Stimulated activated CD8-positive, alpha-beta memory T cell treated with anti-CD3 and anti-CD28 coated beads, Interleukin-4, amount 100 ng/mL, for 48 hours (primary cell): ENCODE data around the gene GLYR1.

ENCODE experiments used
- DNase-seq: peaks from one replicate; pipeline ENCODE4 v3.0.0-alpha.2; 2020

Gene GLYR1

DNA sequence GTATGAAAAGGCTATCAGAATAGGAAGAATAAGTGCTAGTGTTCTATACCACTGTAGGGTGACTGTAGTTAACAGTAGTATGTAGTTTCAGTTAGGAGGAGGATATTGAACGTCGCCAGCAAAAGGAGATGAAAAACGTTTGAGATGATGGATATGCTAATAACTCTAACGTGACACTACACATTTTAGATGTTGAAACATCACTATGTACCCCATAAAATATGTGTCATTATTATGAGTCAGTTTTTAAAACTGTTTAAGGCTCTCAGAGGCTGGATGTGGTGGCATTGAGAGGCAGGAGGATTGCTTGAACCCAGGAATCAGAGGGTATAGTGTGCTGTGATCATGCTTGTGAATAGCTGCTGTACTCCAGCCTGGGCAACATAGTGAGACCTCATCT lies 32.0 kb upstream of the GLYR1 start:
- DNase-seq = no peak

DNA sequence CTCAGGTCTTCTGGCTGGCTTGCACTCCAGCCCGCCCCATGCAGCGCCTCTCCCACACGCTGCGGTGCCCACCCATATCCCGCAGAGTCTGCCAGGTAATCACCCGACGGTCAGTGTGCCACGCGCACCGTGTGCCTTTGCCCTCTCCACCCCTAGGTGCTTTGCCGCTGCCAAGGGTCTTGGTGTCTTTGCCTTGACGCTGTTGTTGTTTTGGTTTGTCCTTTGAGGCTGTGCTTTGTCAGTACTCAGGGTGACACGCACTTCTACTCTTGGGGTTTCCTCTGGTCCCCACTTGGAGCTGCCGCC lies 30.2 kb upstream of the GLYR1 start:
- DNase-seq = no peak

DNA sequence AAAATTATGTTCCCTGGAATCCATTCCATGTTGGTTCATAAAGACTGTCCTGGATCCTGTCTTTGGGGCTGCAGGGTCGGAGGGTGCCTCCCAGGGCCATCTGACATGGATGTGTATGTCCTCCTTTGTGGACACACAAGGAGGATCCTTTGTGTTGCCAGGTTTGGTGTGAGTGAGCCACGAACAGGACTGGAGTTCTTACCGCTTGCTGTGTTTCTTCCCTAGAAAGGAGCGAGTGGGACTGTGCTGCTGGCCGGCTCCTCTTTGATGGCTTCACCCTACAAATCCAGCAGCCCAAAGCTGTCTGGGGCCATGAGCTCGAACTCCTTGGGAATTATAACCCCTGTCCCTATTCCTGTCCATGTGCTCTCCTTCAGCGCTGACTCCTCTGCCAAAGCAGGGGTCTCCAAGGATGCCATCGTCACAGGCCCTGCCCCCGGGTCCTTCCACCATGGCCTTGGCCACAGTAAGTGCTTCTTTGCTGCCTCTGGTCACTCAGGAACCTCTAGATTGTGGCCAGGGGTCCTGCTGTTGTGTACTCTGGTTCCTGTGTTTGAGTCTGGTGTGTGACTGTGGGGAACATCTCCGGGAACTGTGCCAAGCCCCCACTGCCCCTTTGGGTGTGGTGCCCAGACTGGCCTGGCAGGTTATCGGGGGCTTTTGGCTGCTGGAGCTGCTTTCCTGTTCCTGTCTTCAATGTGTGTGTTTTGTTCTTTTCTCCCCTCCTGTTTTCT lies 29.7 kb upstream of the GLYR1 start:
- DNase-seq = no peak

DNA sequence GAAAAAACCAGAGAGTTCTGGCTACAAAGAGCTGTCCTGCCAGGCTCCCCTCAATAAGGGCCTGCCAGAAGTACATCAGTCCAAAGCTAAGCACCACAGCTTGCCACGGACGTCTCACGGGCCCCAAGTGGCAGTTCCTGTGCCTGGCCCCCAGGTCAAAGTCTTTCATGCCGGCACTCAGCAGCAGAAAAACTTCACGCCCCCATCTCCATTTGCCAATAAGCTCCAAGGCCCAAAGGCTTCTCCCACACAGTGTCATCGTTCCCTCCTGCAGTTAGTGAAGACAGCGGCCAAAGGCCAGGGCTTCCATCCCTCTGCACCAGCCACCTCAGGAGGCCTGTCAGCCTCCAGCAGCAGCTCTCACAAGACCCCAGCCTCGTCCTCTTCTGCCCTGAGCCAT lies 27.6 kb upstream of the GLYR1 start:
- DNase-seq = no peak

DNA sequence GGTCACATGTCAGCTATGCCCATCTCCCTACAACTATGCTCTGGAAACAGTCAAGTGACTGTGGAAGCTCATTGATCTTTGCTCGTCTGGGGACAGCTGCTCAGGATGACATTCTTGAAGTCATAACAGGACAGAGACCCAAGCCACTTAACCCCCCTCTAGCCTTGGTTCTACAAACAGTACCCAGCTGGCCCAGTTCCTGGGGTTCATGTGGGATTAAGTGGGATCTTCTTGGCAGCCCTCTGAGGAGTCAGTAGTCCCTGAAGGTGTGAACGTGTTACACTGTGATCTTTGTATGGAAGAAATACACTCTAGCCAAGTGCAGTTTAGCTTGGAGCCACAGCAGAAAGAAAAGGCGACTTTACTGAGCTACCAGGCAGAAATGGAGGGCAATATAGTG lies 26.0 kb upstream of the GLYR1 start:
- DNase-seq = no peak

DNA sequence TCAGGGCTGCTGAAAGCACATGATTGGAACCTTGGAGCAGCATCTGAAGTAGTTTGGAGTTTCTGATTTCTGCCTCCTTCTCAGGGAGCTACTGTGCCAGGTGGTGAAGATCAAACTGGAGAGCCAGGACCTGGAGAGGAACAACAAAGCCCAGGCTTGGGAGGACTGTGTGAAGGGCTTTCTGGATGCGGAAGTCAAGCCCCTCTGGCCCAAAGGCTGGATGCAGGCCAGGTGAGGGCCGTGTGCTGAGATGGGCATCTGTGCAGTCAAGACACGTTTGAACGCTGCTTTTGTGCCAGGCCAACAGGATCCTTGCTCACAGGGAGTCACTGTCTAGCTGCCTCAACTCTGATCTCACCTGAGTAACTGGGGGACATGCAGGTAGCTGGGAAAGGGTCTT lies 24.0 kb upstream of the GLYR1 start:
- DNase-seq = no peak

DNA sequence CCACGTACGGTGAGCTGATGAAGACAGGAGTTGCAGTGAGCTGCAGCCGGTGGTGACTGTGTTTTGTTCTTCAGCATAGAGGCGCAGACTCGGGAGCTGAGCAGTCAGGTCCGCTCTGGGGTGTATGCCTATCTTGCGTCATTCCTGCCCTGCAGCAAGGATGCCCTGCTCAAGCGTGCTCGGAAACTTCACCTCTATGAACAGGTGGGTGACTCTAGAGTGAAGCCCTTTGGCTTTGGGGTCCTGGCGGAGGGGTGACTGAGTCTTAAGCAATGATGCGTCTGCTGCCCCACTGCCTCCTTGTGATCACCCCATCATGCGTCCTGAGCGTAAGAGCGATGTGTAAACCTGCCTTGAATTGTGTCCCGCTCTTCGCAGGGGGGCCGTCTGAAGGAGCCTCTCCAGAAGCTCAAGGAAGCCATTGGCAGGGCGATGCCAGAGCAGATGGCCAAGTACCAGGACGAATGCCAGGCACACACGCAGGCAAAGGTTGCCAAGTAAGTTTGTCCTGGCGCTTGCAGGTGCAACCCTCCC lies 23.1 kb upstream of the GLYR1 start:
- DNase-seq = no peak

DNA sequence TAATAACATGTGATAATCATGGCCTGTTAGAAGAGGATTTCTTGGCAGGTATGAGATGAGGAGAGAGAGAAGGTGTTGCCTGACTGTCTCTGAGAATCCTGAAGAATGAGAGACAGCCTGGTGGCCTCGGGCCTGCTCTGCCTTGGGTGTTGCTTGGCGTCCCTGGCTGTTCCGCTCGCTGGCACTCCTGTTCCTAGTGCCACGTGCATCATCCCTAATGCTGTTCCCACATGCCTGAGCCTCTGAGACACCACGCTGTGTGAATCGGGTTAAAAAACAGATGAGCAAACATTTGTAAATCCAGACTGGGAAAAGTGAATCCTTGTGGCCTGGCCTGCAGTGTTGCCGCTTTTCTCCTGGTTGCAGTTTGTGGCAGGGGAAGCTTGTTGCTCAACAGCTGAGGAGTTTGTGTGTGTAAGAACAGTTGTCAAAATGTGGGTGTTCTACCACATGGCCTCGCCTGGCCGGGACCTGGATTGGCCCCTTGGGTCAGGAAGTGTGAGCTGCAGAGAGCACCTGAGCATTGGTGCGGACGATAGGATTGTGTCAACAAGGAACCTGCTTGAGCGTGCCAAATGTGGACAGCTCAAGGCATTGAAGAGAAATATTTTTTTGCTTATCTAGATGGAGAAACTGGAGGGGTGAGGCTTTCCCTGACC lies 22.2 kb upstream of the GLYR1 start:
- DNase-seq = no peak

DNA sequence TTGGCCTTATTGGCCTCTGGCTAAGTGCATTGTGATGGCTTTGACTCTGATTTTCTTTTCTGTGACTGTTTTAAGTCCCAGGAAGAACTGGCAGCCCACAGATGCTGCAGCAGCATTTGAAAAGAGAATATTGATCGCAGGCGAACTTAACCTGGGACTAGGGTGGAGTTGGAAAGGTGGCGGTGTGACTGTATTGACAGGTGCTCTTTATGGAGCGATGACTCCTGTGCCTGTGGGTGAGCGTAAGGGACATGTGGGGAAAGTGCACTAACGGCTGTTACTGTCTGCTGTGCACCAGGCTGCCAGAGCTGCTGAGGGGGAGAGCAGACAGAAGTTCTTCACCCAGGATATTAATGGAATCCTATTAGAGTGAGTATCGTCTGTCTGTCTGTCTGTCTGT lies 21.4 kb upstream of the GLYR1 start:
- DNase-seq = no peak

DNA sequence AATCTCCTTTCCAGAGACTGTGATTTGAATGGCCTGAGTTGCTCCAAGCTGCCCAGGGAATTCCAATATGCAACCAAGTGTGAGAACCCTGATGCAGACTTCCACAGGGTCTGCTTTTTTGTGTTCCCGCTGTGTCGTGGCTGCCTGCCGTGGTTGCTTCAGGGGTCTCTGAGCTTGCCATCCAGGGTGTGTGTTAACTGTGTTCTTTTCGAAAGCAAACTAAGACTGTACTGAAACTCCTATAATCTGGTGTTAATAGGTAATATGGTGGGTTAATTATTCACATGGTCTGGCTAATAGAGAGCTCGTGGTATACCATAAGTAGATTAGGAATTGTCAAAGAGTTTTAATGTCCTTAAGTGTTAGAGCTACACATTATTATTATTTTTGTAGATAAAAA lies 20.9 kb upstream of the GLYR1 start:
- DNase-seq = no peak

DNA sequence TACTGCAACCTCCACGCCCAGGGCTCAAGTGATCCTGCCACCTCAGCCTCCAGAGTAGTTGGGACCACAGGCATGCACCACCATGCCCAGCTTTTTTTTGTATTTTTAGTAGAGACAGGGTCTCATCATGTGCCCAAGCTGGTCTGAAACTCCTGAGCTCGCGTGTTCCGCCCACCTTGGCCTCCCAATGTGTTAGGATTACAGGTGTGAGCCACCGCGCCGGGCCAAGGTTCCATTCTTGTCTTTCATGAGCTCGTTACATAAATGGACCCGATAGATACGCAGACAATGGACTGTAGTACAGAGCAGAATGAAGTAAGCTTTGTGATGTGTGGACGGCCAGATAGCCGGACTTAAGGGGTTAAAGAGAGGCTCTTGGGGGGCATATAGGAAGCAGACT lies 19.5 kb upstream of the GLYR1 start:
- no peak for DNase-seq

DNA sequence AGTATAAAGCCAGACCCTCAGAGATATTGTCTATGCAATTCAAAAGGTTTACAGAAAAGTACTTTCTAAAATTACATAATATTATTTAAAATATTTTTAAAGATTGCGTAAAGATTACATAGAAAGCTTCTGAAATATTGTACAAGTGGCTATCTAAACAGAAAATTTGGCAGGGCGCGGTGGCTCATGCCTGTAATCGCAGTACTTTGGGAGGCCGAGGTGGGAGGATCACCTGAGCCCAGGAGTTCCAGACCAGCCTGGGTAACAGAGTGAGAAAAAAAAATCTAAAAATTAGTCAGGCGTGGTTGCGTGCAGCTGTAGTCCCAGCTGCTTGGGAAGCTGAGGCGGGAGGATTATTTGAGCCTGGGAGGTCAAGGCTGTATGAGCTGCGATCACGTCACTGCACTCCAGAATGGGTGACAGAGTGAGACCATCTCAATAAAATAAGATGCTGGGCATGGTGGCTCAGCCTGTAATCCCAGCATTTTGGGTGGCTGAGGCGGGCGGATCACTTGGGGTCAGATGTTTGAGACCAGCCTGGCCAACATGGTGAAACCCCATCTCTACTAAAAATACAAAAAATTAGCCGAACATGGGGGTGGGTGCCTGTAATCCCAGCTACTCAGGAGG lies 18.3 kb upstream of the GLYR1 start:
- no peak for DNase-seq

DNA sequence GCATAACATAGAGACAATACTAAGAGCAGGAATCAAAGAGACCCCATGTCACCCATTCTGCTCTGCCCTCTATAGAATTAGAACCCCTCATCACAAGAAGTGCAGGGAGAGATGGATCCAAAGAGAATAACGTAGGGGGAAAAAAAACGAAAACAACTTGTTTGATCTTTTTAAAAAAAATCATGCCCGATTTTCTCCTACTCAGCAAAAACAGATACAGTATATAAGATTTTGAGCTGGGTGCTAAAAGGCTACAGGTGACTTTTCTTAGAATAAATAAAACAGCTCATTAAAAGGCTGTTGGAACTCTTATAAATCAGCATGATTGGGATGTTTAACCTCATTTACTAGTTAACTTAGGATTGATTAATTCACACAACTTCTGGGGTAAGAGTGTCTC lies 17.6 kb upstream of the GLYR1 start:
- no peak for DNase-seq

DNA sequence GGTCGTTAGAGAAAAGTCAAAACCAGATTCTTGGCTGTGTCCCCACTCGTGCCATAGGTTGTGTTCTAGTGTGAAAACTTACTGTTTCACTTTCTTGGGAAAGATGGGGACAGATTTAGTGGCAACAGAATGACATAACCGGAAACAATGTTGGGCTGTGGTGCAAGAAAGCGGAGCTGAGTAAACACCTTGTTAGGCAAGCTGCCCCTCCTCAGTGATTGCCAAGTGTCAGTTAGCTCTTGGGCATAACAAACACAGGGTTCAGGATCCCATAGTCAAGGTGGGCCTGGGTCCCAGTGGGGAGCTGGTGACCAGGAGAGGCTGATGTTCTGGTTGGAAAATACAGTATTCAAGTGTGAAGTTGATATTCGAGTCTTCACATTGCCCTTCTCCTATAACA lies 15.6 kb upstream of the GLYR1 start:
- DNase-seq = no peak

DNA sequence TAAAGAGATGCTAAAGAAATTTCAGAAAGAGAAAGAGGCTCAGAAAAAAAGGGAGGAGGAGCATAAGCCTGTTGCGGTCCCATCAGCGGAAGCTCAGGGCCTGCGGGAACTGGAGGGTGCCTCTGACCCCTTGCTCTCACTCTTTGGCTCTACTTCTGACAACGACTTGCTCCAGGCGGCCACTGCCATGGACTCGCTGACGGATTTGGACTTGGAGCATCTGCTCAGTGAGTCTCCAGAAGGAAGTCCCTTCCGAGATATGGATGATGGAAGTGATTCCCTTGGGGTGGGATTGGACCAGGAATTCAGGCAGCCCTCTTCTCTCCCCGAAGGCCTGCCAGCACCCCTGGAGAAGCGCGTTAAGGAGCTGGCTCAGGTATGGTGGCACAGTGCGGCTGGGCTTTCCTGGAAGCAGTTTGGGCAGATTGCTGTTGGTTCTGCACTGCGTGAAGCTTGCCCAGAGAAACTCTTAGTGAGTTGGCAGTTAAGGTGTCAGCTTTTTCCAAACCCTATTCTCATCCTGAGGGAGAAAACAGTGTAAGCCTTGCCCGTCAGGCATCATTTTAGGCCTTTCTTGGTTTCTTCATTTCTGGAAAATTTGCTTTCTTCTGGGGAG lies 13.7 kb upstream of the GLYR1 start:
- no peak for DNase-seq

DNA sequence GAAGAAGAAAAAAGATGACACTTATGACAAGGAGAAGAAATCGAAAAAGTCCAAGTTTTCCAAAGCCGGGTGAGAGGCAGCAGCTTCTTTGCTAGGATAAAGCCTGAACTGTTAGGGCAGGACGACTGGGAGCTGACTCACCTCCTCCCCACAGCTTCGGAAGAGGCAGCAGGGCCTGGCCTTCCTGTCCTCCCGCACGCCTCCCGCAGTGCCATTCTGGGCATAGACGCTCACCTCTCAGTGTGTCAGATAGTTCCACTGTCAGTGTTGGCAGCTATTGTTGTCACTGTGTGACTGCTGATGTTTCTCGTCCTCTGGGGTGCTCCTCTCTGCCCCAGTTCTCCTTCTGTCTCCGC lies 12.8 kb upstream of the GLYR1 start:
- DNase-seq = no peak

DNA sequence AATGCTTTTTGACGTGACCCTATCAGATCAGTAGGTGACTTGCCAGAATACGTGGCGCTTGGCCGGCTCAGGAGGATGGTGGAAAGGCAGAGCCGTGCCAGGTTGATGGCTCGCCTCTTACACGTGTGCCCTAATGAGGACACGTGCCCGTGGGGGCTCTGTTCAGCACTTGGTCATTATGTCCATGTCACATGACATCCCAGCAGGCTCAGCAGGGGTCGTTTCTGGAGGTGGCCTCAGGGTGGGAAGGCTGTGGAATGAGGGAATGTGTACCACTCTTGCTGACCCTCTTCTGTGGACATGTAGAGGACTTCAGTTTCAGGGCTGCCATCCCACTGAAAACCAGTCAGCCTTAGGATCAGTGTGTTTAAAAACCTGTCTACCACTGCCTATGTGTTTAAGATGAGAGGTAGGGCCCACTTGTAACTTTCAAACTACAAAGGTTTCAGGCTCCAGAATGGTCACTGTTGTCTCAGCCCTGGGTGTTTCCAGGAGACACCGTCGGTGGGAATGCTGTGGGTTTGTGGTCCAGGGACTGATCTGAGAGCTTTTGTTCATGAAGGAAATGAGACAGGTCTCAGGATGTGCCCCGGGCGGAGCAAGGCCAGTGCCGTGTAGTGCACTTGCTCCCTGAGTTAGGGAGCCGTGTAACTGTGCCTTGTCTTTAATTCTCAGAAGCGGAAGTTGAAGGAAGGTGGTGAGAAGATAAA lies 12.3 kb upstream of the GLYR1 start:
- DNase-seq = no peak

DNA sequence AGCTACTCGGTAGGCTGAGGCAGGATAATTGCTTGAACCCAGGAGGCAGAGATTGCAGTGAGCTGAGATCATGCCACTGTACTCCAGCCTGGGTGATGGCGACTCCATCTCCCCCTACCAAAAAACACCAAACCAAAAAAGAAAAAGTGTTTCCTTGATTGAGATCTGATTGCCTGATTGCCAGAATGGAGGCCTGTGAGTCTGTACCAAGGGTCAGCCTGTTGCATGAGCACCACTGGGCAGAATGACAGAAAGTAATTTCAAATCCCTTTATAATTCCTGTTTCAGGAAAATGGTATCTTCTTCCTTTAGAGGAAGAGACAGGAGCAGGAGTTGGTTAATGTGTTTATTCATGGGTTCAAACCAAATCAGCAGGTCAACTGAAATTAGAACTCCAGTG lies 8.7 kb upstream of the GLYR1 start:
- no peak for DNase-seq

DNA sequence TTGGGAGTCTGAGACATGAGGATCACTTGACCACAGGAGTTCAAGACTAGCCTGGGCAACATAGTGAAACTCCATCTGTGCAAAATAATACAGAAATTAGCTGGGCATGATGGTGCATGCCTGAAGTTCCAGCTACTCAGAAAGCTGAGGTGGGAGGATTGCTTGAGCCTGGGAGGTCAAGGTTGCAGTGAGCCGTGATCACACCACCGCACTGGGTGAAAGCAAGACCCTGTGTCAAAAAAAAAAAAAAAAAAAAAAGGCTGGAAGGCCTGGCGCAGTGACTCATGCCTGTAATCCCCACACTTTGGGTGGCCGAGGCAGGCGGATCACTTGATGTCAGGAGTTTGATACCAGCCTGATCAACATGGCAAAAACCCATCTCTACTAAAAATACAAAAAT lies 8.3 kb upstream of the GLYR1 start:
- DNase-seq = no peak

DNA sequence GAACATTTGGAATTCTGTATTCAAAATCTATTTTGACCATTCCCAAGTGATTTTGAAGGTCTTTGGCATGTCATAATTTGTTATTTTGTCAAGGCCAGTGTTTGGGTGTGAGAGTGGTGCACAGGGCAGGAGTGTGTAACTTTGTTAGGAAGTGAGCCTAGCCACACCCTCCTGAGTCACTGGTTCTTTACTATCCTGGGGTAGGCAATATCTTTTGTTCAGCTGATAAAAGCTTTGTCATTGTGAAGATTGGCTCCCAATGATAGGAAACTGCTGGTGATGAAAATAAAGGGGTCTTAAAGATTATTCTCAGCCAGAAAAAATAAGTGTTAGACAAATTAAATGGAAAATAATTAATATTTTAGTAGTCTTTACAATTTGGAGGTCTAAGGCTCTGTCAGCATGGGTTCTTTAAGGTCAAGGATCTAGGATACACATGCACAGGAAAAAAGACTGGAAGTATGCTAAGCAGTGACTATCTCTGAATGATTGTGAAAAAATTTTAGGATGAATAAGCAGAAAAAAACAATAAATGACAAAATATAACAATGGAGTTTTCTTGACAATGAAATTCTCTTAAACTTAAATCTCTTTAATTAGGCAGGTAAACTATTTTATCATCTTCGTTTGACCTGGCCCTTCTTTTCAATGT lies 5.3 kb upstream of the GLYR1 start:
- no peak for DNase-seq

DNA sequence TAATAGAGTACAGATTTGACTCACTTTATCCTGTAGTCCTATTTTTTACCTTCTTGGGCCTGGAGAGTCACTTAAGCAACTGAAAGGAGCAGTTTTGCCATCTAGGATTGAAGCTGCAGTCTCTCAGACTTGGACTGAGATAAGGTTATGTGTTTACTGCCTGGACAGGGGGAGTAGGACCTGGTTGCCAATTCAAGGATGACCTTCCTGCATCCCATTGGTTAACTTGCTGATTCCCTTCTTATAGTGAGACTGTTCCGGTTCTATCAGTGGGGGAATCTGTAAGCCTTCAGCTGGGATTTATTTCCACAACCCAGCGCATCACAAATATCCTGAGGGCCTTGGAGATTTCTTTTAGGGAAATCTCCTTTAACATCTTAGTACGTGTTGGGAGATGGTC lies 3.1 kb upstream of the GLYR1 start:
- DNase-seq = no peak

DNA sequence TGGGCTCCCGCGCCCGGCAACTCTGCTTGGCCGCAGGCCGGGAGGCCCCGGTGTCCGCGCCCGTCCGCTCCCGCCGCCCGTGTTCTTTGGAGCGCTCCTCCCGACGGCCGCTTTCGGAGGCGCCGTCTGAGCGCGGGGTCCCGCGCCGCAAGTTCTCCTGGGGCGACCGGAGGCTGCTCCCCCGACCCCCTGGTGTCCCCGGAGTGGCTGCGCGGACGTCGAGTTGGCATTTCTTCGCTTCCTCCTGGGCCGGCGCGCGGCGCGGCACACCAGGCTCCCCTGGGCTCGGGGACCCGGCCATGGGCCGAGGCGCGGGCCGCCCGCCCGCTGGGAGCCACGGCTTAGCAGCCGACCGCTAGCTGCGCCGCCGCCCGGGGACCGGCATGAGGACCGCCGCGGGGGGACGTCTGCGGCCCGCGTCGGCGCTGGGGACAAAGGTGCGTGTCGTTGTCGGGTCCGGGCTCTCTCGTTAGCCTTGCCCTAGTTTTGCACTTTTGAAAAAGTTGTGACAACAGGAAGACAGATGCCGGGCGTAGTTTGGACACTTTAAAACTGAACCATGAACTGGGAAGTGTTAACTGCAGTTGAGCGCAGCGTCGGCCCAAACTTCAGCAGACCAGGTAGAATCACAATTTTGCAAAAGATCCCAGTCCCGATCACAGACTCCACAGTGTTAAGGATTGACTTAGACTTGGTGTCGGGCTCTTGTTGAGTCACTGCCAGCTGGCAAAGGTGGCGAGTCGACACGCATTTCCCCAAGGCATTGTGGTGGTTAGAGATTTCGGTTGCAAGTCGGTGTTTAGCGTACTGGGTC lies 893 bp upstream of the GLYR1 start:
- peak; percentile 48 for DNase-seq
